HepG2 (cell line): ENCODE measurements around the gene DAZL. TPM values are rescaled to one million over a fixed set of nuclear protein-coding genes. Genes with fewer than 3 reads are reported as not detected.

ENCODE experiments used
- ATAC-seq: fragments of 200-7000 bp; cut with Tn5 transposase; 3 replicates; pipeline ENCODE4 v1.9.1; 2020; ENCODE audit warnings: mild to moderate bottlenecking, moderate library complexity
- BruUV-seq: library from RNA; stranded (reverse); fragments of 400-500 nt; replicated peaks from 2 replicates; lab custom pipeline; 2021; lab: Mats Ljungman, UMichigan
- CTCF ChIA-PET: fragments of 300-600 bp; formaldehyde crosslinking; extraction: SDS; loops from one replicate; lab custom pipeline; 2021; ENCODE audit warnings: low total read pairs, inconsistent platforms, low intra/inter-chr PET ratio; lab: Yijun Ruan, JAX
- POLR2A ChIA-PET: fragments of 350-600 bp; sonication (Branson Sonifier 250); formaldehyde crosslinking; loops from one replicate; lab custom pipeline; 2020; ENCODE audit warnings: antibody characterized with exemption, inconsistent platforms; lab: Yijun Ruan, JAX
- DNase-seq: peaks from one replicate; pipeline ENCODE4 v3.0.0-alpha.2; 2015; ENCODE audit warnings: low spot score
- FAIRE-seq: peaks from 3 replicates; lab custom pipeline; 2011; peaks lifted over from hg19 to GRCh38; lab: Jason Lieb, UNC
- H2AFZ ChIP-seq: one replicate; pipeline ENCODE4 v1.6.1; 2011; ENCODE audit warnings: low read length, inconsistent platforms
- H3K27ac ChIP-seq: fragments of 300-600 bp; 3 replicates; pipeline ENCODE4 v1.8.0; 2011; ENCODE audit warnings: mixed run types, mild to moderate bottlenecking, mixed read lengths, low read length, inconsistent platforms; ENCODE audit not compliant: insufficient read depth; ENCODE audit errors: extremely low read length
- H3K27me3 ChIP-seq, 2 experiments: fragments of 200-600 bp in 1 of 2; 2 replicates in 1 of 2; 3 replicates in 1 of 2; pipeline versions ENCODE4 v1.6.0 to v1.8.0; 2011; ENCODE audit warnings: low read length in 2 of 2, mild to moderate bottlenecking in 2 of 2, moderate library complexity in 2 of 2, inconsistent platforms in 1 of 2; ENCODE audit not compliant: insufficient read depth in 2 of 2, control insufficient read depth in 1 of 2
- H3K36me3 ChIP-seq, 2 experiments: fragments of 200-600 bp in 1 of 2; replicated peaks in 1 of 2; 2 replicates in 1 of 2; 3 replicates in 1 of 2; pipeline versions ENCODE4 v1.5.1 to v1.8.0; 2011; ENCODE audit warnings: low read length in 2 of 2, inconsistent platforms in 1 of 2; ENCODE audit not compliant: insufficient read depth in 2 of 2, control insufficient read depth in 1 of 2
- H3K4me1 ChIP-seq: 2 replicates; pipeline ENCODE4 v1.5.1; 2012; ENCODE audit warnings: low read length, inconsistent platforms; ENCODE audit not compliant: insufficient read depth
- H3K4me2 ChIP-seq: 2 replicates; pipeline ENCODE4 v1.6.0; 2011; ENCODE audit warnings: low read depth, low read length, inconsistent platforms
- H3K4me3 ChIP-seq, 3 experiments: fragments of 200-600 bp in 1 of 3; sonication (generic), shearing (Covaris generic) in 1 of 3; replicated peaks in 1 of 3; 2 replicates each; pipeline ENCODE4 v1.5.1; 2011 to 2016; ENCODE audit warnings: low read length in 3 of 3, inconsistent platforms in 2 of 3, low read depth in 2 of 3, mild to moderate bottlenecking in 2 of 3, control low read depth in 1 of 3, mixed read lengths in 1 of 3; ENCODE audit not compliant: insufficient read depth in 1 of 3
- H3K79me2 ChIP-seq: one replicate; pipeline ENCODE4 v1.6.1; 2011; ENCODE audit warnings: low read length, inconsistent platforms; ENCODE audit not compliant: insufficient read depth
- H3K9ac ChIP-seq: 2 replicates; pipeline ENCODE4 v1.6.0; 2011; ENCODE audit warnings: mild to moderate bottlenecking, low read depth, low read length, inconsistent platforms; ENCODE audit not compliant: insufficient read depth
- H3K9me3 ChIP-seq: 2 replicates; pipeline ENCODE4 v1.5.1; 2012; ENCODE audit warnings: mild to moderate bottlenecking, low read length
- H4K20me1 ChIP-seq: 2 replicates; pipeline ENCODE4 v1.6.0; 2011; ENCODE audit warnings: inconsistent platforms, mild to moderate bottlenecking, low read length, moderate library complexity; ENCODE audit not compliant: insufficient read depth
- ATM ChIP-seq: fragments of 450-650 bp; IDR thresholded peaks from 2 replicates; pipeline ENCODE4 v1.7.1; 2017; ENCODE audit warnings: mild to moderate bottlenecking, borderline replicate concordance
- CC2D1A ChIP-seq: sonication (generic); formaldehyde crosslinking; IDR thresholded peaks from 2 replicates; pipeline ENCODE4 v1.8.1; 2023; ENCODE audit warnings: mild to moderate bottlenecking, missing genetic modification reagents
- DNMT1 ChIP-seq: sonication (generic); formaldehyde crosslinking; IDR thresholded peaks from 2 replicates; pipeline ENCODE4 v1.5.1; 2020; ENCODE audit warnings: mild to moderate bottlenecking, missing genetic modification reagents
- HNF4A ChIP-seq: sonication (generic); formaldehyde crosslinking; IDR thresholded peaks from 2 replicates; pipeline ENCODE4 v1.4.0; 2020; ENCODE audit warnings: missing genetic modification reagents
- KMT2B ChIP-seq: IDR thresholded peaks from 2 replicates; pipeline ENCODE4 v1.6.1; 2016; ENCODE audit warnings: missing genetic modification reagents, missing compliant biosample characterization
- NKX3-1 ChIP-seq: sonication (generic); formaldehyde crosslinking; IDR thresholded peaks from 2 replicates; pipeline ENCODE4 v1.5.0; 2020; ENCODE audit warnings: missing genetic modification reagents
- NR1H2 ChIP-seq: sonication (generic); formaldehyde crosslinking; IDR thresholded peaks from 2 replicates; pipeline ENCODE4 v1.8.1; 2022; ENCODE audit warnings: low read depth, missing genetic modification reagents, borderline replicate concordance
- TOE1 ChIP-seq: sonication (generic); formaldehyde crosslinking; IDR thresholded peaks from 2 replicates; pipeline ENCODE4 v1.4.0; 2020; ENCODE audit warnings: mild to moderate bottlenecking, missing genetic modification reagents
- ZFP41 ChIP-seq: sonication (generic); formaldehyde crosslinking; IDR thresholded peaks from 2 replicates; pipeline ENCODE4 v1.4.0; 2020; ENCODE audit warnings: mild to moderate bottlenecking, missing genetic modification reagents, borderline replicate concordance
- ZNF30 ChIP-seq: sonication (generic); formaldehyde crosslinking; IDR thresholded peaks from 2 replicates; pipeline ENCODE4 v1.5.0; 2020; ENCODE audit warnings: mild to moderate bottlenecking, missing genetic modification reagents
- WGBS: methylation state at CpG from one replicate; pipeline ENCODE4 v1.1.6; 2017; ENCODE audit warnings: low lambda C conversion rate; 5-methylcytosine and 5-hydroxymethylcytosine counted together
- in situ Hi-C: cut with HindIII; loops from 2 replicates; pipeline ENCODE4 v1.10.0; 2017; ENCODE audit warnings: low pct_unique_long_range_greater_than_20kb; ENCODE audit not compliant: extremely low pct_ligation_motif_present
- intact Hi-C: fragments of 100-400 bp; cut with micrococcal nuclease; formaldehyde crosslinking; loops from one replicate; pipeline ENCODE4 v1.10.0; 2022; ENCODE audit not compliant: unreplicated experiment
- polyA plus RNA-seq, 8 experiments: library from polyadenylated mRNA; depleted of rRNA in 3 of 8; stranded (reverse) in 7 of 8; unstranded in 1 of 8; fragments of >200 nt; fragmentation: Illumina TruSeq in 4 of 8; extraction: Trizol in 4 of 8; gene quantifications; 2 replicates each; pipeline versions ENCODE4 v1.2.1 to v1.2.3, GENCODE V29; 2011 to 2016; ENCODE audit warnings: low read depth in 4 of 8, missing spikeins in 1 of 8, mixed read lengths in 1 of 8; ENCODE audit not compliant: insufficient read depth in 1 of 8
- total RNA-seq, 5 experiments: library from RNA; depleted of rRNA; stranded (reverse); fragments of >200 nt; fragmentation: Illumina TruSeq; extraction: Trizol; gene quantifications; 2 replicates each; pipeline ENCODE4 v1.2.3, GENCODE V29; 2016; ENCODE audit warnings: low read depth in 1 of 5
- TF ChIP-seq, protein P1 (sequence below): sonication (generic); formaldehyde crosslinking; conservative IDR thresholded peaks from 2 replicates; pipeline ENCODE4 v1.4.0; 2020; ENCODE audit warnings: missing genetic modification reagents
- TF ChIP-seq, protein P2 (sequence below): sonication (generic); formaldehyde crosslinking; IDR thresholded peaks from 2 replicates; pipeline ENCODE4 v1.5.1; 2020; ENCODE audit warnings: mild to moderate bottlenecking, missing genetic modification reagents
- TF ChIP-seq, protein P3 (sequence below): sonication (generic); formaldehyde crosslinking; IDR thresholded peaks from 2 replicates; pipeline ENCODE4 v1.8.1; 2022; ENCODE audit warnings: mild to moderate bottlenecking, missing genetic modification reagents

DAZL gene
- total and polyA plus RNA-seq, 2 of the 13 experiments (the other 11 are each of a cell fraction or from before 2014, with no cell fraction given), result not detected

DNA sequence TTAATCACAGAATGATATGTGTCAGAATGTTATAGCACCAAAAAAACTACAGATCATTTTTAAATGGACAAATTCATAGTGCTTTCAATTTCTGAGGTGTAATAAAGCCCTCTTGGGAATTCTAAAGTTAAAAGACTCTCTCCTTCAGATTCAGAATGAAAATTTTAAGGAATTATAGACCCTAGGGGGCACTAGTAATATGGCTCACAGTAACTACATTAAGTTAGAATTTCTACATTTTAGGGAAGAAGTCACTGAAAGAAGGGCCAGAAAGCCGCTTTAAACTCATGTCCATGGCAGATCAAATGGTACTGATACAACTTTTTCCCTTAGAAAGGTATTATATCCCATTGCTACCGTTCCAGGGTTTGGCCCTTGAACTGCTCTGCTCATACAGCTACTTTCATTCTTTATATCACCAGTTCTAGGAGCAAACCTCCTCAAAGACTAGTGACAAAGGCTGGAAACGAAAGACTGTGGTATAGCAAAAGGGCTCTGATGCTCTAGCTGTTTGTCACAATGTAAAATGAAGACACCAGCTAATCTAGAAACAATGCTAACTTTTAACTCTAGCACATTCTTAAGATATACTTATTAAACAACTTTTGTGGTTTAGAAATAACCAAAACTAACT lies 18.1 kb downstream of the DAZL start:
- POLR2A ChIA-PET, result no interaction called here
- Histone ChIP-seq H2AFZ (no peak overlapping the region), H3K79me2 (no peaks in the 10 kb centered on the region), H4K20me1 (no peaks in the 10 kb centered on the region), H3K36me3 (no peaks in the 10 kb centered on the region), H3K27me3 (peaks cover 0 to 3% of the 10 kb centered on the region in 2 experiments; a peak in 1 of 5 replicates), H3K27ac (no peak overlapping the region), H3K4me1 (no peaks in the 10 kb centered on the region), H3K4me2 (no peak overlapping the region), H3K9me3 (no peaks in the 10 kb centered on the region), H3K4me3 (no peak overlapping the region), H3K9ac (no peak overlapping the region)
- no peak for TF ChIP-seq CC2D1A
- TF ChIP-seq ZFP41, result no peak
- no peak for TF ChIP-seq TOE1 (CRISPR knock-in tag)
- TF ChIP-seq, protein P1, sequence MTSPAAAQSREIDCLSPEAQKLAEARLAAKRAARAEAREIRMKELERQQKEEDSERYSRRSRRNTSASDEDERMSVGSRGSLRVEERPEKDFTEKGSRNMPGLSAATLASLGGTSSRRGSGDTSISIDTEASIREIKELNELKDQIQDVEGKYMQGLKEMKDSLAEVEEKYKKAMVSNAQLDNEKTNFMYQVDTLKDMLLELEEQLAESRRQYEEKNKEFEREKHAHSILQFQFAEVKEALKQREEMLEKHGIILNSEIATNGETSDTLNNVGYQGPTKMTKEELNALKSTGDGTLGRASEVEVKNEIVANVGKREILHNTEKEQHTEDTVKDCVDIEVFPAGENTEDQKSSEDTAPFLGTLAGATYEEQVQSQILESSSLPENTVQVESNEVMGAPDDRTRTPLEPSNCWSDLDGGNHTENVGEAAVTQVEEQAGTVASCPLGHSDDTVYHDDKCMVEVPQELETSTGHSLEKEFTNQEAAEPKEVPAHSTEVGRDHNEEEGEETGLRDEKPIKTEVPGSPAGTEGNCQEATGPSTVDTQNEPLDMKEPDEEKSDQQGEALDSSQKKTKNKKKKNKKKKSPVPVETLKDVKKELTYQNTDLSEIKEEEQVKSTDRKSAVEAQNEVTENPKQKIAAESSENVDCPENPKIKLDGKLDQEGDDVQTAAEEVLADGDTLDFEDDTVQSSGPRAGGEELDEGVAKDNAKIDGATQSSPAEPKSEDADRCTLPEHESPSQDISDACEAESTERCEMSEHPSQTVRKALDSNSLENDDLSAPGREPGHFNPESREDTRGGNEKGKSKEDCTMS (CRISPR knock-in tag), result no peak
- no peak for TF ChIP-seq NR1H2 (CRISPR knock-in tag)
- no peak for TF ChIP-seq HNF4A (CRISPR knock-in tag)
- TF ChIP-seq, protein P2, sequence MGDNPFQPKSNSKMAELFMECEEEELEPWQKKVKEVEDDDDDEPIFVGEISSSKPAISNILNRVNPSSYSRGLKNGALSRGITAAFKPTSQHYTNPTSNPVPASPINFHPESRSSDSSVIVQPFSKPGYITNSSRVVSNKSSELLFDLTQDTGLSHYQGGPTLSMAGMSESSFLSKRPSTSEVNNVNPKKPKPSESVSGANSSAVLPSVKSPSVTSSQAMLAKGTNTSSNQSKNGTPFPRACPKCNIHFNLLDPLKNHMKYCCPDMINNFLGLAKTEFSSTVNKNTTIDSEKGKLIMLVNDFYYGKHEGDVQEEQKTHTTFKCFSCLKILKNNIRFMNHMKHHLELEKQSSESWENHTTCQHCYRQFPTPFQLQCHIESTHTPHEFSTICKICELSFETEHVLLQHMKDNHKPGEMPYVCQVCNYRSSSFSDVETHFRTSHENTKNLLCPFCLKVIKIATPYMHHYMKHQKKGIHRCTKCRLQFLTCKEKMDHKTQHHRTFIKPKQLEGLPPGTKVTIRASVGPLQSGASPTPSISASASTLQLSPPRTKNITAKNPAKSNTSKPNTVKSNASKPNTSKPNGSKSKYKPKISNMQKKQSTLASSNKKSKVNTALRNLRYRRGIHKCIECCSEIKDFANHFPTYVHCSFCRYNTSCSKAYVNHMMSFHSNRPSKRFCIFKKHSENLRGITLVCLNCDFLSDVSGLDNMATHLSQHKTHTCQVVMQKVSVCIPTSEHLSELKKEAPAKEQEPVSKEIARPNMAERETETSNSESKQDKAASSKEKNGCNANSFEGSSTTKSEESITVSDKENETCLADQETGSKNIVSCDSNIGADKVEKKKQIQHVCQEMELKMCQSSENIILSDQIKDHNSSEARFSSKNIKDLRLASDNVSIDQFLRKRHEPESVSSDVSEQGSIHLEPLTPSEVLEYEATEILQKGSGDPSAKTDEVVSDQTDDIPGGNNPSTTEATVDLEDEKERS, result no peak
- TF ChIP-seq KMT2B, result no peak
- TF ChIP-seq ZNF30 (CRISPR knock-in tag), result no peak
- TF ChIP-seq DNMT1 (CRISPR knock-in tag), result no peak
- TF ChIP-seq ATM, result no peak
- TF ChIP-seq, protein P3, sequence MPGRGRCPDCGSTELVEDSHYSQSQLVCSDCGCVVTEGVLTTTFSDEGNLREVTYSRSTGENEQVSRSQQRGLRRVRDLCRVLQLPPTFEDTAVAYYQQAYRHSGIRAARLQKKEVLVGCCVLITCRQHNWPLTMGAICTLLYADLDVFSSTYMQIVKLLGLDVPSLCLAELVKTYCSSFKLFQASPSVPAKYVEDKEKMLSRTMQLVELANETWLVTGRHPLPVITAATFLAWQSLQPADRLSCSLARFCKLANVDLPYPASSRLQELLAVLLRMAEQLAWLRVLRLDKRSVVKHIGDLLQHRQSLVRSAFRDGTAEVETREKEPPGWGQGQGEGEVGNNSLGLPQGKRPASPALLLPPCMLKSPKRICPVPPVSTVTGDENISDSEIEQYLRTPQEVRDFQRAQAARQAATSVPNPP (CRISPR knock-in tag), result no peak
- TF ChIP-seq NKX3-1, result no peak
- 0% methylated on average over 3 of the region's 3 CpGs for WGBS
- intact Hi-C loops, result no loop called here
- BruUV-seq, result no TSS peak
- FAIRE-seq, result no peak
- DNase-seq, result no peak
- in situ Hi-C loops, result loop anchor here (25.0 kb wide), 1 partner anchor 1250 kb away; no protein-coding TSS in a partner anchor
- CTCF ChIA-PET, result no interaction called here
- ATAC-seq, result no peak
